GM19193 (cell line): ENCODE data around the gene FAM184A.

Experiments
- POLR2A ChIP-seq: IDR thresholded peaks from 4 replicates; pipeline ENCODE4 v1.6.1; 2011; ENCODE audit not compliant: insufficient read depth, insufficient read length; ENCODE audit errors: extremely low read depth

The FAM184A gene

DNA sequence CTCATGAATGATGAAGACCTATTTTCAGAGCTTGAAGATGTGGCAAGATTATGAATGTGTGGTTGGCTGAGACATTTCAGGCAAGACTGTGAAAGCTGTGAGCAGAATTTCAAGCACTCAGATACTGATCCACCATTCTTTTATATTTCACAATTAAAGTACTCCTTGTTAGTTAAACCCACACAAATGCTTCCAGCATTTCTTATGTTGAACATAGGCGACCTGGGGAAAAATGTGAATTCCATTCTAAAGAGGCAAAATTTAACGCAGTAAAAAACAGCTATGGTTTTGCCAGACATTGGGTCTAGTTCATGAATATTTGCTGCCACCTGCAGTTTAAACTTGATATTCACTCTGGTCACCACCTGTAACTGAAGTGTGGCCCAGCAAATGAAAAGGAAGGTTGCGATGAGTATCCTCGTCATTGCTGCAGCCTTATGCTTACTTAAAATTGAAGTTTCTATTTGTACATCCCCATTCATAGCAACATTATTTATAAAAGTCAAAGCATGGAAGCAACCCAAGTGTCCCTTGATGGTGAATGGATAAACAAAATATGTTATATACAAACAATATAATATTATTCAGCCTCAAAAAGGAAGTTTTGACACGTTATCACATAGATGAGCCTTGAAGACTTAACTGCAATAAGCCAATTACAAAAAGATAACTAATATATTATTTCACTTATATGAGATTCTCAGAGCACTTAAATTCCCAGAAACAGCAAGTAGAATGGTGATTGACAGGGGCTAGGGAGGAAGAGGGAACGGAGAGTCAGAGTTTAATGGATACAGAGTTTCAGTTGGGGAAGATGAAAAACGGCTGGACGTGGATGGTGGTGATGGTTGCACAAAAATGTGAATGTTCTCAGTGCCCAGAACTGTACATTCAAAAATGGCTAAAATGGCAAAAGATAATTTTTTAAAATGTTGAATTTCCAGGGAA is 32.4 kb upstream of the FAM184A start:
- no peak for TF ChIP-seq POLR2A

DNA sequence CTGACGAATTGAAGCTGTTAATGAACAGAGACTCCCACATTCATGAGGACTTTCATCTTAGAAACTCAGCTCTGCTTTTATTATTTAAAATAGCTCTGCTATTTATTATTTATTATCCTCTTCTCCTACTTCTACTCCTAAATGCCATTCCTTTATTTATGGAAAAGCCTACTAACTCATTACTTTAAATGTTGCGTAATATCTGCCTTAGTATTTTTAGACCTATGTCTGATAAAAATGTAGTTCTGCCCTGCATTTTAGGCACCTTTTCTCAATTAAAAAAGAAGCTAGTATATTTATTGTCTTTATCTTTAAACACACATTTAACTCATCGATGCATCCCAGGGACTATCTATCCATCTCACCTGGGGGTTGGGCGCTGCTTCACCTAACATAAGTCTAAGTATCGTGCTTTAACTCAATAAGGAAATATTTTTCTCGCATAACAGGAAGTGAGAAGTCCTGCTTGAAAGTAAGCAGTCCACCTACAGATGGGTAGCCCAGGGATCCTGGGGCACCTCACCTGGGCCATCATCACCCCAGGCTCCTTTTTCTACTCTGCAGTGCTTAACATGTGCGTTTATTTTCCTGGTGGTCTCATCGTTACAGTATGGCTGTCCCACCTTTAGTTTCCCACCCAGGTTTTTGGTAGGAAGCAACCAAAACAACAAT is 31.3 kb upstream of the FAM184A start:
- no peak for TF ChIP-seq POLR2A

DNA sequence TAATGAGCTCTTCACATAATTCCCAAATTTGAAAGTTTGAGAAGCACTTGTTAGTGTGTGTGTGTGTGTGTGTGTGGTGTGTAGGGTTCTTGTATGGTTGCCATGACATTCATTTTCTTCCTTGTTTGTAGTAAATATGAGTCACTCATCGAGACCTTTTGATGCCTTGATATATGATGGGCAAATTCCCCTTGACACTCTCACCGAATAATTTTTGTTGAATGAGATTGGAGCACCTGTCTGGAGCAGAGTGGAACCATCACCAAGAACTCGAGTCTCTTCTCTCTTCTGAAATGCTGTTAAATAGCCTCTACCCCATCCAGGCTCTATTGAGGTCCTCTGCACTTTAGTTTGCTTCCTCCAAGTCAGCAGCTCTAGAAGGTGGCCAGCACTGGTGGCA is 29.6 kb upstream of the FAM184A start:
- TF ChIP-seq POLR2A, result no peak

DNA sequence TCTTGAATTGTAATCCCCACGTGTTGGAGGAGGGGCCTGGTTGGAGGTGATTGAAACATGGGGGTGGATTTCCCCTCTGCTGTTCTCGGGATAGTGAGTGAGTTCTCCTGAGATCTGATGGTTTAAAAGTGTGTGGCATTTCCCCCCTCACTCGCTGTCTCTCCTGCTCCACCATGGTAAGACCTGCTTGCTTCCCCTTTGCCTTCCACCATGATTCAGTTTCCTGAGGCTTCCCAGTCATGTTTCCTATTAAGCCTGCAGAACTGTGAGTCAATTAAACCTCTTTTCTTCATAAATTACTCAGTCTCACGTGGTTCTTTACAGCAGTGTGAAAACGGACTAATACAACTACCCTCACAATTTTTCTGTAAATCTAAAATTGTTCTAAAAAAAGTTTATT is 26.8 kb upstream of the FAM184A start:
- TF ChIP-seq POLR2A, result no peak

DNA sequence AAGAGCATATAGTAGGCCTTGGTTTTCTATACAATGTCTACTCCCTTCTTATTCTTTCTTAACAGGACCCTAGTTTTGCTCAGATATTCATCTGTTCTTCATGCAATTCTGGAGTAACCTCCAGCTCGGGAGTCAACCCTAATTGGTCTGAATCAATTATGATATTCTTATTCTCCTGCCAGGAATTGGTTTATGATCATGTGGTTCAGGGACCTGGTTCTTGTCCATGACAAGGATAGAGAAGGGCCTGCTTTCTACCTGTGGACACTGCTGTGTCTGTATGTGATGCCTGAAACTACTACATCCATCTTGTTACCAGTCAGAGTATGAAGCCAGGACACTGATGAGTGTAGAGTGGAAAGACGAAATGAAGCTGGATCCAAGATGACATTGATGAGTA is 24.4 kb upstream of the FAM184A start:
- TF ChIP-seq POLR2A, result no peak

DNA sequence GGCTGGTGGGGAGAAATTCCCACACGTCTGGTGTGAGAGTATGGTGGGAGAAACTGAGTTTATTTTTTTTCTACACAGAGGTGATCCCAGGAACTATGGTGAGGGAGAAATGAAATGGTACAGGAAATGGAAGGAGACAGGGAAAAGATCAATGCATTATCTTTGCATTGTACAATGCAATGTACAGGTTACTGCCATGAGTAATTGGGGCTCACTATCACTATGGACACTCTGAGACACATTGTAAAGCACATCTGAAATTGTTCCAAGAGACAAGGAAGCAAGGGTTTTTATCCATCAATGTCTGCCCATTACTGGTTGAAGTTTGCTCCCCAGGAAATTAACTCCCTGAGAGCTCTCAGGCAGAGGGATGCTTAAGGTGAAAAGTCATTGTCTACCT is 21.7 kb upstream of the FAM184A start:
- no peak for TF ChIP-seq POLR2A

DNA sequence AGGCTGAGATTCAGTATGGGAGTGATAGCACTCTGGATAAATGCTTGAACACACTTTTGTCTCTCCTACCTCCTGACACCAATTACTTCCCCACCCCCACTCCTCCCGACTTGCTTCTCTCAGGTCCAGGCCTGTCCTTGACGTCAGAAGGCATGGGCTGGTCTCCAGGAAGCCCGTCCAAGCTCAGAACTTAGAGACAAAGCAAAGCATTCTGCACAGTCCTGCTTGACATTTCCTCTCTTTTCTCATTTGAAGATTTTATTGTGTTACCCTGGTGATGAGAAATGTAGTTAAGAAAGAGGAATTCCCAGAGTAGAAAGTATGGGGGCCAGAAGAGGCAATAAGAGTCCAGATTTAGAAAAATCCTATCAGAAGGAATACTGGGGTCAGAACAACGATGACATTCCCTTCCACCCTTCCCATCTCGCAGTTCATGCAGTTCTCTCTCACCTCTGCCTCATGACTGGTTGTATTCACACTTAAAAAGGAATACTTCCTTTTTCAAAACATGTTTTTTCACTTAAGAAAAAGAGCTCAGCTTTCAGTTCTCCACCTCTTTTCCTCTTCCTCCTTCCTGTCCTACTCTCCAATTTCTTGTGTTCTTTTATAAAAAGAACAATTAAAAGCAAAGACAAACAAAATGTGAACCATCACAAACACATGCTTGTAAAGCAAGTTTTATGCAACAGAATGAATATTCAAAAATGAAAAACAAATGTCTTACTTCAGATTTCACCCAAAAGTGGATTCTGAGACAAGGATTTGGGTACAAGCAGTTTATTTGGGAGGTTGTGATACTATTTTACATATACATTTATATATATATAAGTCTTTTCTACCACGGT is 18.5 kb upstream of the FAM184A start:
- no peak for TF ChIP-seq POLR2A

DNA sequence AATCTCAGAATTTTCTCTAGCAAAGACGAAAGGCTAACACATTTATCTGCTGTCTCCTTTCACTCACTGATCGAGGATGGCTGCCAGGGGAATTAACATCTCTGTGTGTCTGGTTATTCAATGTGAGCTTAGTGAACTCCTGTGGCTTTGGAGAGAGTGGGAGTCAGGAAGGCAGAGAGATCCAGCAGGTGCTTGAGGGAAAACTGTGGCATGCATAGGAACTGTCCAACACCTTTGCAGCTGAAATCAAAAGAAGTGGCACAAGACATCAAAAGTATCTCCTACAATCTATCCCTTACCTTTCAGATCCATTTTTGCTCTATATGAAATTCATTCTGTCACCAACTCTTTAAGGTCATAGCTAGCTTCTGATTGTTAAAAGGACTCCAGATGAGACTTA is 11.8 kb upstream of the FAM184A start:
- TF ChIP-seq POLR2A, result no peak

DNA sequence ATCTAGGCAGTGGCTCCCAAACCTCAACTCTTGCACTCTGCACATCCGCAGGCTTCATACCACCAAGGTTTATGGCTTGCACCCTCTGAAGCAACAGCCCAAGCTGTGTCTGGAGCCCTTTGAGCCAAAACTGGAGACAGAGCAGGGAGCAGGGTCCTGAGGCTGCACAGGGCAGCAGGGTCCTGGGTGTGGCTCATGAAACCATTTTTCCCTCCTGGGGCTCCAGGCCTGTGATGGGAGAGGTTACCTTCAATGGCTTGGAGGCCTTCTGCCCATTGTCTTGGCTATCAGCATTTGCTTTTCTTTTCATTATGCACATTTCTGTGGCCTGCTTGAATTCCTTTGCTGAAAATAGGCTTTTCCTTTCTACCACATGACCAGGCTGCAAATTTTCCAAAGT is 6.3 kb upstream of the FAM184A start:
- no peak for TF ChIP-seq POLR2A

DNA sequence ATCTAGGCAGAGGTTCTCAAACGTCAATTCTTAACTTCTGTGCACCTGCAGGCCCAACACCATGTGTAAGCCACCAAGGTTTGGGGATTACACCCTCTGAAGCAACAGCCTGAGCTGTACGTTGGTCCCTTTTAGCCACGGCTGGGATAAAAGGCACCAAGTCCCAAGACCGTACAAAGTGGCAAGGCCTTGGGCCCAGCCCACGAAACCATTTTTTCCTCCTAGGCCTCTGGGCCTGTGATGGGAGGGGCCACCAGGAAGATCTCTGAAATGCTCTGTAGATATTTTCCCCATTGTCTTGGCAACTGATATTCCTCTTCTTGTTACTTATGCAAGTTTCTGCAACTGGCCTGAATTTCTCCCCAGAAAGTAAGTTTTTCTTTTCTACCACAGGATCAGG is 4.5 kb upstream of the FAM184A start:
- TF ChIP-seq POLR2A, result no peak

DNA sequence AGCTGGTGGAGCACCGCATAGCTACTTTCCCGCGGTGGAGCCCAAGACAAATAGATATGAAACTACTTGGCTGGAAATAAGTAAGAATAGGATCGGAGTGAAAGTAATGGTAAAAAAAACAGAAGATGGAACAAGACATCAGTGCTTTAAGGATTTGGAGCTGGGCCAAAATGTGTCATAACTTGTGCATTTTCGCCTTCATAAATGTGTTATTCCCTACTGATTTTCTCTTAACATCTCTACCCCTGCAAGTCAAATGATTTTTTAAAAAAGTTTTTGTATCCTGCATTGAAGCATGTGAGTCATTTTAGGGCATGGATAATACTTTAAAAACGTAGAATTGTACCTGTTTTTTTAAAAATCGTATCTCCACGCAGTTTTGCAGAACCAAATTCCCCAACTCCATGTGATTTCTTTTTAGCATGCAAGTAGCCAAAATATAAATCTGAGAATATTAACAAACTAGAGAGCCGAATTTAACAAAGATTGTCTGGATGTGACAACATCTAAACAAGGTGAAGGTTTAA is 882 bp upstream of the FAM184A start:
- TF ChIP-seq POLR2A, result no peak

DNA sequence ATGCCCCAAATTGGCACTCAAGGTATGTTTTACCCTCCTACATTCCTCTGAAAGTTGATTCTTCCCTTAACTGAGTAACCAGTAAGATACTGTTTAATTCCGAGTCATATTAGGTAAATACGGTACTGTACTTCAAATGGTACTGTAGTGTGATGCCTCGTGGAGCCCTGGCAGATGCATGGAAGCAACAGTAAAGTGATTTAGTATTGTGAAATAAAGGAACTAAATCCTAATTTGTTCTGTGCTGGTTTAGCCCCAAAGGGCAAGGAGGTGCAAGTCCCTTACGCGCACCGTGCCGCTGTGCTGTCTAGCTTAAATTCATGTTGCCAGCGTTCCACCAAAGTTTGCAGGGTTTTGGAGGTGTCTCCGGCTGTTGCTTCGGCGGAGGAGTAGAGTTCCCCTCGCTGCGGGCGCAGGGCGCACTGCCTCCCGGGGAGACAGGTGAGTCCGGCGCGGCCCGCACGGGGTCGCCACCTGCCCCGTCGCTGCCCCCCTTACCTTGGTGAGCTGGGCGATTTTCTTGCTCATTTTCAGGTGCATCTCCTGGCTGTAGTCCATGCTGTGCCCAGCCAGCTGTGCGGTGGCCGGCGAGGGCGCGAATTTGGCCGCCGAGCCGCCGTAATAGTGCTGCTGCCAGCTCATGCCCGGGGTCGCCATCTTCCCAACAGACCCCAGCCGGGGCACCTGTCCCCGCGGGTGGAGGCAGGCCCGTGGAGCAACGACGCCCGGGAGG is 655 bp downstream of the FAM184A start:
- no peak for TF ChIP-seq POLR2A

DNA sequence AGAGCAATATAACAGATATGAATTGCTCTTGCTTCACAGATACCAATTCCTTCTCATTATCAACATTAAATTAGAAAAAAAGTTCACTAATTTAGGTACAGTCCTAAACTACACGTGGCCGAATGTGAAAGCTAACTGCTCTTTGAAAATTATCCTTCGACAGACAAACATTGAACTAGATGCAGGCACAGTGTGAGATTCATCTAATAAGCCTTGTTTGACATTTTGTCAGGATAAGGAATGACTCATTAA is 1.1 kb downstream of the FAM184A start:
- no peak for TF ChIP-seq POLR2A

DNA sequence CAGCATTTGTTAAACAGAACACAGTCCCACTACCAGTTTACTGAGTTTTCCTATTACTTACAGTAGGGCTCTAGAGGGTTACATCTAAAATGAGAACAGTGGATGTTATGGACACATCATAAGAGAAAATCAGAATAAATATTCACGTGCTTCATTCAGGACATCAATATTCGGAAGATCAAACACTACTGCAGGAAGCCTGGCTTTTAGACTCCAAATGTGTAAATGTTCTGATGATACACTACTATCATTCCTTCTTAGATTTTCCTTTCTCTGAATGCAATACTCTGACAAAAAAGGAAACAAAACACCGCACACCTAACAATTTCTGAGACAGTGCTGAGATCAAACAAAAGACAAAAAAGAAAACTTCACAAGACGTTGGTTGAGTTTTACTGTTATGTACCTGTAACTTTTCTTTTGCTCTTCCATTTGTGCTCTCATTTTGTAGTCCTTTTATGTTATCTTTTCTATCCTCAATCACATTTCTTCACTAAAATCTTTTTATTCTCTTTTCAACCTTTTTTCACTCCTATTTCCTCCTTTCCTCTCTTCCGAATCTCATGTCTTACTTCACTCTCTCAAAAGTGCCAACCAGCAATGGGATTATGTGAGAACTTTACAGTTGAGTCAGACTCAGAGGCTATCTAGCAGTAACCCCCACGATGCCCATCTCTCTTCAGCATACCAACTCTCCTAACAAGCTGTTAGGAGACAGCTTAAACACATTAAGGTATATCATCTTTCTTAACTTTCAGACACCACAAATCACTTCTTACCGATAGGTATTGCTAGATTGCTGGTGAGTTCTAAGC is 1.7 kb downstream of the FAM184A start:
- no peak for TF ChIP-seq POLR2A
